GM23338 (cell line): Measurements from ENCODE around the gene TNNI3K.

Experiments
- CREB1 ChIP-seq: fragments of 250-450 bp; sonication (Bioruptor Pico); IDR thresholded peaks from 2 replicates; pipeline ENCODE4 v1.5.0; 2020; ENCODE audit warnings: low read depth, mild to moderate bottlenecking, moderate library complexity
- CTCF ChIP-seq, 2 experiments: fragments of 200-600 bp in 1 of 2; sonication (generic) in 1 of 2; conservative IDR thresholded peaks; 2 replicates each; pipeline versions ENCODE4 v1.5.1 to v1.6.1; 2016 to 2017; ENCODE audit warnings: antibody characterized with exemption in 2 of 2, low read depth in 2 of 2, mild to moderate bottlenecking in 2 of 2, moderate library complexity in 1 of 2
- ETS1 ChIP-seq: IDR thresholded peaks from 2 replicates; pipeline ENCODE4 v1.6.1; 2016; ENCODE audit warnings: antibody characterized with exemption
- EZH2 ChIP-seq: fragments of 200-600 bp; sonication (generic); IDR thresholded peaks from one replicate; pipeline ENCODE4 v1.8.0; 2017; ENCODE audit warnings: antibody characterized with exemption, mild to moderate bottlenecking, low read depth; ENCODE audit not compliant: unreplicated experiment
- EZH2phosphoT487 ChIP-seq: fragments of 200-600 bp; sonication (generic); IDR thresholded peaks from one replicate; pipeline ENCODE4 v1.8.1; 2018; ENCODE audit warnings: antibody characterized with exemption; ENCODE audit not compliant: unreplicated experiment
- JUNB ChIP-seq: IDR thresholded peaks from one replicate; pipeline ENCODE4 v1.6.1; 2016; ENCODE audit warnings: antibody characterized with exemption; ENCODE audit not compliant: unreplicated experiment
- NANOG ChIP-seq: IDR thresholded peaks from 2 replicates; pipeline ENCODE4 v1.6.1; 2016; ENCODE audit warnings: antibody characterized with exemption, borderline replicate concordance
- POLR2AphosphoS5 ChIP-seq: IDR thresholded peaks from 2 replicates; pipeline ENCODE4 v1.6.1; 2016; ENCODE audit warnings: antibody characterized with exemption, low read depth
- REST ChIP-seq: IDR thresholded peaks from one replicate; pipeline ENCODE4 v1.6.1; 2018; ENCODE audit warnings: antibody characterized with exemption; ENCODE audit not compliant: unreplicated experiment
- STAT1 ChIP-seq: IDR thresholded peaks from one replicate; pipeline ENCODE4 v1.6.1; 2016; ENCODE audit warnings: antibody characterized with exemption; ENCODE audit not compliant: unreplicated experiment
- ZNF462 ChIP-seq: fragments of 250-450 bp; sonication (Bioruptor Pico); IDR thresholded peaks from 2 replicates; pipeline ENCODE4 v1.5.0; 2020; ENCODE audit warnings: mild to moderate bottlenecking, moderate library complexity

GRCh38 chr1:74380252-74380651, 145.1 kb downstream of the TNNI3K start:
- no peak for TF ChIP-seq CTCF (conservative IDR thresholded peaks at IDR 0.05; ENCODE audit: low read depth in 2 of 2)
- no peak for TF ChIP-seq EZH2phosphoT487
- no peak for TF ChIP-seq ETS1
- TF ChIP-seq NANOG: no peak
- no peak for TF ChIP-seq JUNB
- no peak for TF ChIP-seq EZH2
- no peak for TF ChIP-seq ZNF462
- no peak for TF ChIP-seq POLR2AphosphoS5
- TF ChIP-seq REST: no peak
- TF ChIP-seq CREB1 (CRISPR knock-in tag): no peak
- TF ChIP-seq STAT1: no peak
